Fibroblast of mammary gland (primary cell): ENCODE data around the gene CCDC13.

Experiments
- DNase-seq: peaks from one replicate; pipeline ENCODE4 v3.0.0-alpha.2; 2010; ENCODE audit warnings: low read depth
- H3K4me3 ChIP-seq: 2 replicates; pipeline ENCODE4 v1.5.1; 2011; ENCODE audit warnings: low read depth, mild to moderate bottlenecking, low read length, moderate library complexity; ENCODE audit not compliant: control insufficient read depth
- CTCF ChIP-seq: conservative IDR thresholded peaks from 2 replicates; pipeline ENCODE4 v1.5.1; 2011; ENCODE audit warnings: low read depth, low read length, inconsistent platforms; ENCODE audit not compliant: control insufficient read depth, insufficient read depth

The CCDC13 gene

GRCh38 chr3:42764561-42765295, 8.3 kb downstream of the CCDC13 start:
- DNase-seq: no peak
- no peak overlapping the region for H3K4me3 ChIP-seq
- TF ChIP-seq CTCF: no peak

GRCh38 chr3:42764115-42764514, 8.9 kb downstream of the CCDC13 start:
- no peak for DNase-seq
- H3K4me3 ChIP-seq: no peak overlapping the region
- no peak for TF ChIP-seq CTCF

- no peak for TF ChIP-seq CTCF
- no peak overlapping the region for H3K4me3 ChIP-seq
- DNase-seq: peak; percentile 59
Observed at GRCh38 chr3:42763021-42763420, 10.0 kb downstream of the CCDC13 start.

- peak; percentile 35 for DNase-seq
- no peak for TF ChIP-seq CTCF
- no peak overlapping the region for H3K4me3 ChIP-seq
Observed at GRCh38 chr3:42762046-42762724, 10.9 kb downstream of the CCDC13 start.

GRCh38 chr3:42758126-42758525, 14.9 kb downstream of the CCDC13 start:
- DNase-seq: no peak
- no peak overlapping the region for H3K4me3 ChIP-seq
- no peak for TF ChIP-seq CTCF

- DNase-seq: no peak
- no peak for TF ChIP-seq CTCF
- H3K4me3 ChIP-seq: no peak overlapping the region
Observed at GRCh38 chr3:42756681-42757213, 16.3 kb downstream of the CCDC13 start.
